ENCODE data around the gene DNAAF5. TPM values are rescaled to one million over a fixed set of nuclear protein-coding genes. Genes with fewer than 3 reads are reported as not detected.

DNAAF5 gene
- polyA plus RNA-seq, 1 of the 3 experiments (the other 2 are of a cell fraction): 58.5 TPM

DNA sequence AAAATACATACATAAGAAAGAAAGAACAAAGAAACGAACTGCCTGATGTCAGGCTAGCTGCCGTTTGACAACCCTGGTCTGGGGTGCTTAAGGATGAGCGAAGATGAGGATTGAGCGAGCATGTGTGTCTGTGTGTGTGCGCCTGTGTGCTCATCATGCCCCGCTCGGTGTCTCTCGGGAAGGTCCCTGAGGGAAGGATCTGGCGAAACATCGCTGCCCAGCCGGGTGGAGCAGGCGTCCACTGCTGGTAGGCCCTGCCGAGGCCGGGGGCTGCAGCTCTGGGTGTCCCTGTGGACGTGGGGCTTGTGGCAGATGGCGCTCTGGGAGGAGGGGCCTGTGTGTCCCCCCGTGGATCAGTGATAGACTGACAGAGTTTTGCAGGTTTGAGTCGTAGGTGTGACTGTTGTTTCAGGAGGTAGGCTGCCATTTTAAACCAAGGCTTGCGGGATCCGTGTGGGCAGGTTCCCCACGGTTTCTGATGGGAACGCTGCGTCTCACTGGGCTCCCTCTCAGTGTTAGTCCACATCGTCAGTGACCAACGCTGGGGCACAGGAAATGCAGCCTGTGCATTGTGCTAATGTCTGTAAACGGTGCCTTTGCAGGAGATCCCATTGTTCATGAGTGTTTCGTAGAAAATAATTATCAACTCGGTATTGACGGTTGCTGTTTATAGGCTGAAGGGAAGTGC is 99.9 kb downstream of the DNAAF5 start:
- Histone ChIP-seq H2AFZ (ENCODE audit: low read depth) (no peak overlapping the region), H3K9me2 (no peaks in the 10 kb centered on the region), H3K27ac (ENCODE audit: low read depth in 2 of 2, low read length in 1 of 2) (peak overlapping the region in 1 of 2 experiments; percentile 35; a peak in 2 of 4 replicates), H3K27me3 (ENCODE audit: insufficient read depth) (no peaks in the 10 kb centered on the region), H3K9ac (no peak overlapping the region), H3K4me1 (ENCODE audit: control insufficient read depth in 1 of 2, insufficient read depth in 2 of 2, low read depth in 1 of 2, low read length in 1 of 2) (peaks cover 28 to 43% of the 10 kb centered on the region in 2 experiments; a peak in 3 of 4 replicates), H4K20me1 (ENCODE audit: insufficient read depth) (peaks cover 30% of the 10 kb centered on the region), H3K4me2 (no peak overlapping the region), H3K36me3 (replicated peaks in 1 of 2; ENCODE audit: control insufficient read depth in 1 of 2, insufficient read depth in 2 of 2, low read length in 1 of 2) (peaks cover 0 to 17% of the 10 kb centered on the region in 2 experiments), H3K79me2 (ENCODE audit: insufficient read depth) (peaks cover 100% of the 10 kb centered on the region), H3K9me3 (no peaks in the 10 kb centered on the region), H3K4me3 (ENCODE audit: low read depth in 2 of 2, low read length in 1 of 2) (no peak overlapping the region), H3F3A (replicated peaks; ENCODE audit: insufficient read depth) (peaks cover 19% of the 10 kb centered on the region)
- POLR2A ChIA-PET: no interaction called here
- TF ChIP-seq, protein P1, sequence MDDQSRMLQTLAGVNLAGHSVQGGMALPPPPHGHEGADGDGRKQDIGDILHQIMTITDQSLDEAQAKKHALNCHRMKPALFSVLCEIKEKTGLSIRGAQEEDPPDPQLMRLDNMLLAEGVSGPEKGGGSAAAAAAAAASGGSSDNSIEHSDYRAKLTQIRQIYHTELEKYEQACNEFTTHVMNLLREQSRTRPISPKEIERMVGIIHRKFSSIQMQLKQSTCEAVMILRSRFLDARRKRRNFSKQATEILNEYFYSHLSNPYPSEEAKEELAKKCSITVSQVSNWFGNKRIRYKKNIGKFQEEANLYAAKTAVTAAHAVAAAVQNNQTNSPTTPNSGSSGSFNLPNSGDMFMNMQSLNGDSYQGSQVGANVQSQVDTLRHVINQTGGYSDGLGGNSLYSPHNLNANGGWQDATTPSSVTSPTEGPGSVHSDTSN (IDR thresholded peaks at IDR 0.05): no peak
- no peak for TF ChIP-seq NFIC (IDR thresholded peaks at IDR 0.05; ENCODE audit: borderline replicate concordance)
- TF ChIP-seq, protein P2, sequence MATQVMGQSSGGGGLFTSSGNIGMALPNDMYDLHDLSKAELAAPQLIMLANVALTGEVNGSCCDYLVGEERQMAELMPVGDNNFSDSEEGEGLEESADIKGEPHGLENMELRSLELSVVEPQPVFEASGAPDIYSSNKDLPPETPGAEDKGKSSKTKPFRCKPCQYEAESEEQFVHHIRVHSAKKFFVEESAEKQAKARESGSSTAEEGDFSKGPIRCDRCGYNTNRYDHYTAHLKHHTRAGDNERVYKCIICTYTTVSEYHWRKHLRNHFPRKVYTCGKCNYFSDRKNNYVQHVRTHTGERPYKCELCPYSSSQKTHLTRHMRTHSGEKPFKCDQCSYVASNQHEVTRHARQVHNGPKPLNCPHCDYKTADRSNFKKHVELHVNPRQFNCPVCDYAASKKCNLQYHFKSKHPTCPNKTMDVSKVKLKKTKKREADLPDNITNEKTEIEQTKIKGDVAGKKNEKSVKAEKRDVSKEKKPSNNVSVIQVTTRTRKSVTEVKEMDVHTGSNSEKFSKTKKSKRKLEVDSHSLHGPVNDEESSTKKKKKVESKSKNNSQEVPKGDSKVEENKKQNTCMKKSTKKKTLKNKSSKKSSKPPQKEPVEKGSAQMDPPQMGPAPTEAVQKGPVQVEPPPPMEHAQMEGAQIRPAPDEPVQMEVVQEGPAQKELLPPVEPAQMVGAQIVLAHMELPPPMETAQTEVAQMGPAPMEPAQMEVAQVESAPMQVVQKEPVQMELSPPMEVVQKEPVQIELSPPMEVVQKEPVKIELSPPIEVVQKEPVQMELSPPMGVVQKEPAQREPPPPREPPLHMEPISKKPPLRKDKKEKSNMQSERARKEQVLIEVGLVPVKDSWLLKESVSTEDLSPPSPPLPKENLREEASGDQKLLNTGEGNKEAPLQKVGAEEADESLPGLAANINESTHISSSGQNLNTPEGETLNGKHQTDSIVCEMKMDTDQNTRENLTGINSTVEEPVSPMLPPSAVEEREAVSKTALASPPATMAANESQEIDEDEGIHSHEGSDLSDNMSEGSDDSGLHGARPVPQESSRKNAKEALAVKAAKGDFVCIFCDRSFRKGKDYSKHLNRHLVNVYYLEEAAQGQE (IDR thresholded peaks at IDR 0.05; ENCODE audit: low read depth, low read length): no peak
- no peak for TF ChIP-seq RFX5 (IDR thresholded peaks at IDR 0.05; ENCODE audit: low read length)
- no peak for TF ChIP-seq JUND (IDR thresholded peaks at IDR 0.05)
- TF ChIP-seq RXRA (IDR thresholded peaks at IDR 0.05; ENCODE audit: borderline replicate concordance, low read depth): no peak
- no peak for TF ChIP-seq GABPA (IDR thresholded peaks at IDR 0.05; ENCODE audit: low read depth)
- no peak for TF ChIP-seq TAF1 (IDR thresholded peaks at IDR 0.05; ENCODE audit: borderline replicate concordance, low read depth, low read length)
- TF ChIP-seq FOXM1 (IDR thresholded peaks at IDR 0.05; ENCODE audit: low read depth): no peak
- TF ChIP-seq, protein P3, sequence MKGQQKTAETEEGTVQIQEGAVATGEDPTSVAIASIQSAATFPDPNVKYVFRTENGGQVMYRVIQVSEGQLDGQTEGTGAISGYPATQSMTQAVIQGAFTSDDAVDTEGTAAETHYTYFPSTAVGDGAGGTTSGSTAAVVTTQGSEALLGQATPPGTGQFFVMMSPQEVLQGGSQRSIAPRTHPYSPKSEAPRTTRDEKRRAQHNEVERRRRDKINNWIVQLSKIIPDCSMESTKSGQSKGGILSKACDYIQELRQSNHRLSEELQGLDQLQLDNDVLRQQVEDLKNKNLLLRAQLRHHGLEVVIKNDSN (IDR thresholded peaks at IDR 0.05; ENCODE audit: borderline replicate concordance, low read depth): no peak
- CTCF ChIA-PET: interaction anchor here (1.0 to 4.0 kb wide), 2 partner anchors 10 to 47 kb away, joined by 4 to 23 read pairs; no protein-coding TSS in a partner anchor
- 93% methylated on average over 29 of the region's 29 CpGs for WGBS (ENCODE audit: low lambda C conversion rate)
- no peak for DNase-seq
